ENCODE results near the gene IL17RE. TPM values are rescaled to one million over a fixed set of nuclear protein-coding genes. Genes with fewer than 3 reads are reported as not detected.

The IL17RE gene
- total and polyA plus RNA-seq, 9 of the 15 experiments (the other 6 are each of a cell fraction or from before 2014, with no cell fraction given), result 0.32 to 1.9 (median 0.51) TPM; not detected in 4

DNA sequence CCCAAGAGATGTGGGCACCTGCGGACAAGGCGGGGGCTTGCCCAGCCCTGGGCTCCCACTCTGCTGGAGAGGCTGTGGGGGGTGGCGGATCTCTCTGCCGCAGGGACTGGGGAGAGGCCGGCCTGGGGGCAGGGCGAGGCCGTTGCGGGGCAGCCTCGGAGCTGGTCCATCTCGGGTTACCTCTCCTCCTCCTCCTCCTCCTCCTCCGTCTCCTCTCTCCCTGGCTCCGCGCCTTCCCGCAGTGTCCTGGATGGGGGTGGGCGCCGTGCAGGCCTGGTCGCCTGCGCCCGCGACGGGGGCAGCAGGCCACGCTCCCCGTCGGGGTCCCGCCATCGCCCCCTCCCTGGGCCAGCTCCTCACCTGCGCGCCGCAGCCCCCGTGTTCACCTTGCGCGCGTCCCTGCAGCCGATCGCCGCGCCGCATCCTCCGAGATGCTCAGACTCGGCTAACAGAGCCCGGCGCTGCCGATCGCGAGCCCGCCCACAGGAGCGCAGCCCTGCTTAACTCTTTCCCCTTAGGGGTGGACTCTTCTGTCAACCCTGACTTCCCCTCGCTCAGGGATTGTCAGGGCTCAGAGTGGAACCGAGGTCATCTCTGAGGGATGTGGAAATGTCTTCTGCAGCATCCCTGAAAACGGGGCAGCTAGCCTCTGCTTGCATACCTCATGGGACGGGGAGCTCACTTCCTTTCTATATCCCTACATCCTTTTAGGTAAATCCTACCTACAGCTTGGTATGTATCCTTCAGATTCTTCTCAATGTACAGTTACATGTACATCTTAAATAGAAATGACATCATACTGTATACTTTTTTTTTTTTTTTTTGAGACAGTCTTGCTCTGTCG lies 49.5 kb downstream of the IL17RE start, which contains the start of gene PRRT3 (continued):
- TF ChIP-seq, protein P1, sequence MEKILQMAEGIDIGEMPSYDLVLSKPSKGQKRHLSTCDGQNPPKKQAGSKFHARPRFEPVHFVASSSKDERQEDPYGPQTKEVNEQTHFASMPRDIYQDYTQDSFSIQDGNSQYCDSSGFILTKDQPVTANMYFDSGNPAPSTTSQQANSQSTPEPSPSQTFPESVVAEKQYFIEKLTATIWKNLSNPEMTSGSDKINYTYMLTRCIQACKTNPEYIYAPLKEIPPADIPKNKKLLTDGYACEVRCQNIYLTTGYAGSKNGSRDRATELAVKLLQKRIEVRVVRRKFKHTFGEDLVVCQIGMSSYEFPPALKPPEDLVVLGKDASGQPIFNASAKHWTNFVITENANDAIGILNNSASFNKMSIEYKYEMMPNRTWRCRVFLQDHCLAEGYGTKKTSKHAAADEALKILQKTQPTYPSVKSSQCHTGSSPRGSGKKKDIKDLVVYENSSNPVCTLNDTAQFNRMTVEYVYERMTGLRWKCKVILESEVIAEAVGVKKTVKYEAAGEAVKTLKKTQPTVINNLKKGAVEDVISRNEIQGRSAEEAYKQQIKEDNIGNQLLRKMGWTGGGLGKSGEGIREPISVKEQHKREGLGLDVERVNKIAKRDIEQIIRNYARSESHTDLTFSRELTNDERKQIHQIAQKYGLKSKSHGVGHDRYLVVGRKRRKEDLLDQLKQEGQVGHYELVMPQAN (IDR thresholded peaks at IDR 0.05; ENCODE audit: borderline replicate concordance), result peak; percentile 29; the same call in 1 of the 2 replicates
- TF ChIP-seq, protein P2, sequence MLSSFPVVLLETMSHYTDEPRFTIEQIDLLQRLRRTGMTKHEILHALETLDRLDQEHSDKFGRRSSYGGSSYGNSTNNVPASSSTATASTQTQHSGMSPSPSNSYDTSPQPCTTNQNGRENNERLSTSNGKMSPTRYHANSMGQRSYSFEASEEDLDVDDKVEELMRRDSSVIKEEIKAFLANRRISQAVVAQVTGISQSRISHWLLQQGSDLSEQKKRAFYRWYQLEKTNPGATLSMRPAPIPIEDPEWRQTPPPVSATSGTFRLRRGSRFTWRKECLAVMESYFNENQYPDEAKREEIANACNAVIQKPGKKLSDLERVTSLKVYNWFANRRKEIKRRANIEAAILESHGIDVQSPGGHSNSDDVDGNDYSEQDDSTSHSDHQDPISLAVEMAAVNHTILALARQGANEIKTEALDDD (IDR thresholded peaks at IDR 0.05), result no peak
- no peak for TF ChIP-seq KLF6 (CRISPR knock-in tag; IDR thresholded peaks at IDR 0.05; ENCODE audit: borderline replicate concordance)
- peak; percentile 58; the same call in 1 of the 2 replicates for TF ChIP-seq ETV1 (tag; conservative IDR thresholded peaks at IDR 0.05; ENCODE audit: low read depth)
- TF ChIP-seq SREBF2 (CRISPR knock-in tag; IDR thresholded peaks at IDR 0.05), result no peak
- TF ChIP-seq HDAC1 (IDR thresholded peaks at IDR 0.05), result peak; percentile 36 to 79; a peak in 2 of 4 replicates
- TF ChIP-seq RBM17 (IDR thresholded peaks at IDR 0.05; ENCODE audit: borderline replicate concordance, low read depth, low read length), result no peak
- no peak for TF ChIP-seq NFE2L1 (tag; IDR thresholded peaks at IDR 0.05; ENCODE audit: borderline replicate concordance, low read depth)
- TF ChIP-seq ATF1 (CRISPR knock-in tag; IDR thresholded peaks at IDR 0.05), result no peak
- TF ChIP-seq ATF1 (tag; IDR thresholded peaks at IDR 0.05), result peak; percentile 54
- no peak for TF ChIP-seq GTF2E2 (tag; IDR thresholded peaks at IDR 0.05)
- TF ChIP-seq L3MBTL2 (IDR thresholded peaks at IDR 0.05), result peak; percentile 66; the same call in 1 of the 2 replicates
- no peak for TF ChIP-seq RBM34 (IDR thresholded peaks at IDR 0.05; ENCODE audit: borderline replicate concordance, insufficient read depth, low read length)
- TF ChIP-seq NCOR1 (IDR thresholded peaks at IDR 0.05), result no peak
- no peak for TF ChIP-seq LEF1 (IDR thresholded peaks at IDR 0.05)
- TF ChIP-seq MLLT1 (IDR thresholded peaks at IDR 0.05), result peak in 1 of 2 experiments; percentile 99; a peak in 2 of 4 replicates
- TF ChIP-seq GTF2A2 (tag; IDR thresholded peaks at IDR 0.05), result no peak
- TF ChIP-seq XRCC5 (IDR thresholded peaks at IDR 0.05; ENCODE audit: low read depth, low read length), result peak; percentile 70; the same call in 1 of the 2 replicates
- no peak for TF ChIP-seq BRCA1 (IDR thresholded peaks at IDR 0.05)
- TF ChIP-seq BRCA1 (CRISPR knock-in tag; IDR thresholded peaks at IDR 0.05), result no peak
- no peak for TF ChIP-seq MYC (IDR thresholded peaks at IDR 0.05; ENCODE audit: low read depth, low read length)
- TF ChIP-seq MYC (CRISPR knock-in tag; IDR thresholded peaks at IDR 0.05; ENCODE audit: borderline replicate concordance, low read depth), result no peak
- no peak for TF ChIP-seq ZNF184 (CRISPR knock-in tag; IDR thresholded peaks at IDR 0.05)
- no peak for TF ChIP-seq C11orf30 (IDR thresholded peaks at IDR 0.05; ENCODE audit: low read depth)
- no peak for TF ChIP-seq RAD51 (IDR thresholded peaks at IDR 0.05; ENCODE audit: borderline replicate concordance, low read depth)

Data from K562 (cell line).